CD14-positive monocyte (primary cell): ENCODE measurements around the gene CDKAL1. TPM values are rescaled to one million over a fixed set of nuclear protein-coding genes. Genes with fewer than 3 reads are reported as not detected.

ENCODE experiments used
- DNase-seq, 3 donors: peaks; one replicate each; pipeline ENCODE4 v3.0.0-alpha.2; 2011 to 2022
- H2AFZ ChIP-seq: 2 replicates; pipeline ENCODE4 v1.6.0; 2012; ENCODE audit warnings: mild to moderate bottlenecking, low read depth, low read length, inconsistent platforms; ENCODE audit not compliant: insufficient read depth, poor library complexity, severe bottlenecking
- H3K27ac ChIP-seq, 2 donors: 1 replicate in 1 of 2; 2 replicates in 1 of 2; pipeline ENCODE4 v1.5.1; 2012 to 2013; ENCODE audit warnings: low read length in 2 of 2, control low read depth in 1 of 2, inconsistent platforms in 1 of 2, low read depth in 1 of 2, mild to moderate bottlenecking in 1 of 2
- H3K27me3 ChIP-seq, 2 donors: one replicate each; pipeline versions ENCODE4 v1.6.0 to v1.6.1; 2011 to 2013; ENCODE audit warnings: low read length in 2 of 2; ENCODE audit not compliant: control insufficient read depth in 2 of 2, insufficient read depth in 2 of 2
- H3K36me3 ChIP-seq, 2 donors: replicated peaks in 1 of 2; 1 replicate in 1 of 2; 2 replicates in 1 of 2; pipeline versions ENCODE4 v1.5.1 to v1.6.1; 2012 to 2013; ENCODE audit warnings: low read length in 2 of 2, control low read depth in 1 of 2, inconsistent platforms in 1 of 2, mild to moderate bottlenecking in 1 of 2; ENCODE audit not compliant: insufficient read depth in 2 of 2, control insufficient read depth in 1 of 2
- H3K4me1 ChIP-seq, 2 donors: 1 replicate in 1 of 2; 2 replicates in 1 of 2; pipeline versions ENCODE4 v1.5.1 to v1.6.1; 2012 to 2013; ENCODE audit warnings: low read length in 2 of 2, control low read depth in 1 of 2, inconsistent platforms in 1 of 2, mild to moderate bottlenecking in 1 of 2, moderate library complexity in 1 of 2; ENCODE audit not compliant: insufficient read depth in 2 of 2, control insufficient read depth in 1 of 2
- H3K4me2 ChIP-seq: replicated peaks from 2 replicates; pipeline ENCODE3; 2012; ENCODE audit warnings: low read length, moderate library complexity, mild to moderate bottlenecking; ENCODE audit not compliant: poor library complexity, severe bottlenecking; ENCODE audit errors: extremely low read depth
- H3K4me3 ChIP-seq, 3 experiments: fragments of 200-600 bp in 1 of 3; sonication (generic) in 1 of 3; replicated peaks in 1 of 3; 1 replicate in 2 of 3; 2 replicates in 1 of 3; pipeline ENCODE4 v1.5.1; 2011 to 2013; ENCODE audit warnings: low read length in 3 of 3, mild to moderate bottlenecking in 3 of 3, control low read depth in 2 of 3, low read depth in 2 of 3, inconsistent platforms in 1 of 3, moderate library complexity in 1 of 3
- H3K79me2 ChIP-seq: 2 replicates; pipeline ENCODE4 v1.6.0; 2012; ENCODE audit warnings: mild to moderate bottlenecking, control low read depth, inconsistent platforms, low read length, moderate library complexity; ENCODE audit not compliant: insufficient read depth
- H3K9ac ChIP-seq: 2 replicates; pipeline ENCODE4 v1.6.0; 2017; ENCODE audit warnings: low read length, mild to moderate bottlenecking; ENCODE audit not compliant: insufficient read depth, poor library complexity, severe bottlenecking
- H3K9me3 ChIP-seq, 2 donors: replicated peaks in 1 of 2; 1 replicate in 1 of 2; 2 replicates in 1 of 2; pipeline versions ENCODE4 v1.5.1 to v1.6.1; 2012 to 2013; ENCODE audit warnings: low read length in 2 of 2, control low read depth in 1 of 2; ENCODE audit not compliant: control insufficient read depth in 1 of 2, insufficient read depth in 1 of 2
- H4K20me1 ChIP-seq: 2 replicates; pipeline ENCODE4 v1.6.0; 2012; ENCODE audit warnings: mild to moderate bottlenecking, low read length, control low read depth, moderate library complexity; ENCODE audit not compliant: insufficient read depth
- H3K27ac Mint-ChIP-seq, 7 donors: one replicate each; pipeline ENCODE4 v1.8.0; 2020; ENCODE audit warnings: mild to moderate bottlenecking in 7 of 7, mixed read lengths in 7 of 7, moderate library complexity in 6 of 7, inconsistent platforms in 2 of 7
- H3K27me3 Mint-ChIP-seq, 3 donors: one replicate each; pipeline ENCODE4 v1.8.0; 2021 to 2022; ENCODE audit warnings: low read depth in 3 of 3, mild to moderate bottlenecking in 3 of 3, mixed read lengths in 3 of 3, moderate library complexity in 3 of 3, inconsistent platforms in 1 of 3
- H3K36me3 Mint-ChIP-seq, 2 donors: one replicate each; pipeline ENCODE4 v1.8.0; 2020; ENCODE audit warnings: mixed read lengths in 2 of 2, inconsistent platforms in 1 of 2, mild to moderate bottlenecking in 1 of 2
- H3K4me1 Mint-ChIP-seq: one replicate; pipeline ENCODE4 v1.8.0; 2020; ENCODE audit warnings: mild to moderate bottlenecking, mixed read lengths
- H3K4me3 Mint-ChIP-seq, 2 donors: one replicate each; pipeline ENCODE4 v1.8.0; 2020; ENCODE audit warnings: mild to moderate bottlenecking in 2 of 2, mixed read lengths in 2 of 2, moderate library complexity in 1 of 2
- H3K9me3 Mint-ChIP-seq, 7 donors: one replicate each; pipeline ENCODE4 v1.8.0; 2020 to 2022; ENCODE audit warnings: mixed read lengths in 7 of 7, mild to moderate bottlenecking in 6 of 7, moderate library complexity in 6 of 7, inconsistent platforms in 2 of 7
- CTCF ChIP-seq: fragments of 200-600 bp; IDR thresholded peaks from one replicate; pipeline ENCODE4 v1.8.0; 2022; ENCODE audit warnings: antibody characterized with exemption, mild to moderate bottlenecking
- WGBS: methylation state at CpG from one replicate; pipeline ENCODE4 v1.1.5; 2013; ENCODE audit warnings: missing lambda C conversion rate; ENCODE audit not compliant: insufficient coverage; 5-methylcytosine and 5-hydroxymethylcytosine counted together
- intact Hi-C, 2 donors: fragments of 100-400 bp; cut with micrococcal nuclease; formaldehyde crosslinking; loops; one replicate each; pipeline versions ENCODE4 v1.15.0 to v1.15.1; 2023
- polyA plus RNA-seq, 3 donors: library from polyadenylated mRNA; depleted of rRNA in 1 of 3; unstranded in 2 of 3; stranded (reverse) in 1 of 3; fragments of 300-500 nt in 2 of 3; fragments of >200 nt in 1 of 3; fragmentation: Illumina TruSeq in 2 of 3; gene quantifications; 1 replicate in 2 of 3; 2 replicates in 1 of 3; pipeline ENCODE4 v1.2.3, GENCODE V29; 2012 to 2021

The CDKAL1 gene
- polyA plus RNA-seq, 3 donors: 3.2 to 12.4 (median 8.3) TPM

GRCh38 chr6:21080221-21080620 is 546.0 kb downstream of the CDKAL1 start:
- TF ChIP-seq CTCF: no peak
- H4K20me1 ChIP-seq: no peaks in the 10 kb centered on the region
- Mint-ChIP-seq H3K36me3 (peaks cover 2 to 18% of the 10 kb centered on the region in 2 donors), H3K9me3 (peaks cover 6 to 15% (median 11%) of the 10 kb centered on the region in 7 donors), H3K4me3 (no peak overlapping the region), H3K4me1 (peaks cover 2% of the 10 kb centered on the region), H3K27ac (no peak overlapping the region), H3K27me3 (peaks cover 0 to 1% (median 0%) of the 10 kb centered on the region in 3 donors)
- H3K27me3 ChIP-seq: no peaks in the 10 kb centered on the region
- no peak overlapping the region for H3K4me3 ChIP-seq
- DNase-seq: no peak
- peaks cover 0 to 5% of the 10 kb centered on the region in 2 donors for H3K36me3 ChIP-seq
- H3K79me2 ChIP-seq: no peaks in the 10 kb centered on the region
- H3K27ac ChIP-seq: no peak overlapping the region
- WGBS: 100% methylated on average over 3 of the region's 3 CpGs
- intact Hi-C loops: no loop called here
- no peak overlapping the region for H3K9ac ChIP-seq
- no peak overlapping the region for H2AFZ ChIP-seq
- peaks cover 4 to 9% of the 10 kb centered on the region in 2 donors for H3K9me3 ChIP-seq
- H3K4me2 ChIP-seq: no peak overlapping the region
- peaks cover 0 to 3% of the 10 kb centered on the region in 2 donors for H3K4me1 ChIP-seq

GRCh38 chr6:21082091-21082490 is 547.8 kb downstream of the CDKAL1 start:
- Histone ChIP-seq H3K79me2 (no peaks in the 10 kb centered on the region), H3K4me2 (no peak overlapping the region), H3K36me3 (peaks cover 0 to 5% of the 10 kb centered on the region in 2 donors), H2AFZ (no peak overlapping the region), H3K4me1 (peaks cover 0 to 9% of the 10 kb centered on the region in 2 donors), H3K27me3 (no peaks in the 10 kb centered on the region), H3K9me3 (peaks cover 4 to 7% of the 10 kb centered on the region in 2 donors), H3K27ac (no peak overlapping the region), H3K4me3 (no peak overlapping the region), H3K9ac (no peak overlapping the region), H4K20me1 (no peaks in the 10 kb centered on the region)
- H3K4me3 Mint-ChIP-seq: no peak overlapping the region
- H3K27ac Mint-ChIP-seq: no peak overlapping the region
- H3K9me3 Mint-ChIP-seq: peaks cover 4 to 14% (median 10%) of the 10 kb centered on the region in 7 donors
- intact Hi-C loops: no loop called here
- peaks cover 2 to 20% of the 10 kb centered on the region in 2 donors for H3K36me3 Mint-ChIP-seq
- H3K4me1 Mint-ChIP-seq: peaks cover 9% of the 10 kb centered on the region
- H3K27me3 Mint-ChIP-seq: peaks cover 0 to 1% (median 0%) of the 10 kb centered on the region in 3 donors
- no peak for TF ChIP-seq CTCF
- DNase-seq: no peak
